Mucosa of descending colon (tissue), 3 donors: ENCODE data around the gene ZBTB20. TPM values are rescaled to one million over a fixed set of nuclear protein-coding genes. Genes with fewer than 3 reads are reported as not detected.

Experiments used
- ATAC-seq: fragments of 200-7000 bp; cut with Tn5 transposase; one replicate; pipeline ENCODE4 v1.9.1; 2020; ENCODE audit warnings: mild to moderate bottlenecking, moderate library complexity
- DNase-seq, 3 donors: peaks; one replicate each; pipeline ENCODE4 v3.0.0-alpha.2; 2020
- H3K36me3 ChIP-seq: fragments of 200-600 bp; one replicate; pipeline ENCODE4 v1.8.0; 2021; ENCODE audit warnings: low read depth, mild to moderate bottlenecking
- H3K4me1 ChIP-seq: fragments of 200-600 bp; one replicate; pipeline ENCODE4 v1.8.0; 2021; ENCODE audit warnings: low read depth, mild to moderate bottlenecking
- H3K4me3 ChIP-seq: fragments of 200-600 bp; one replicate; pipeline ENCODE4 v1.8.0; 2021; ENCODE audit warnings: mild to moderate bottlenecking
- H3K9me3 ChIP-seq: fragments of 200-600 bp; one replicate; pipeline ENCODE4 v1.8.0; 2021; ENCODE audit warnings: mild to moderate bottlenecking
- CTCF ChIP-seq: fragments of 200-600 bp; IDR thresholded peaks from one replicate; pipeline ENCODE4 v1.8.0; 2022; ENCODE audit warnings: antibody characterized with exemption, mild to moderate bottlenecking
- intact Hi-C, 2 donors: fragments of 100-400 bp; cut with DNase I in 1 of 2; cut with micrococcal nuclease in 1 of 2; formaldehyde crosslinking; loops; one replicate each; pipeline versions ENCODE4 v1.11.0 to v1.11.1; 2022; cut with DNase I, micrococcal nuclease
- total RNA-seq, 3 donors: library from RNA; stranded (reverse); fragmentation: NEBNext Ultra II Directional in 2 of 3; extraction: Animal tissue kit (Norgen Biotek cat#: 25700) in 2 of 3; gene quantifications; one replicate each; pipeline versions ENCODE4 v1.2.1 to v1.2.4, GENCODE V29; 2021 to 2023
- donor health status: DM: no; HTN: no; CAD: no; lungs with moderate emphysema.
- donor health status: DM: no; HTN: no; CAD: no.
- donor health status: DM: no; HTN: yes; CAD: no.

The ZBTB20 gene
- total RNA-seq, 3 donors from 2014 or later, result 30.6 to 85.6 (median 37.3) TPM

GRCh38 chr3:114418724-114419543, 728.2 kb downstream of the ZBTB20 start:
- DNase-seq, result peak in 1 of 3 donors; percentile 13
- no peaks in the 10 kb centered on the region for H3K36me3 ChIP-seq
- no peaks in the 10 kb centered on the region for H3K4me1 ChIP-seq
- peak; percentile 37 for TF ChIP-seq CTCF
- ATAC-seq, result peak; percentile 93
- no peak overlapping the region for H3K4me3 ChIP-seq
- intact Hi-C loops, result no loop called here
- no peaks in the 10 kb centered on the region for H3K9me3 ChIP-seq

- H3K4me3 ChIP-seq, result no peak overlapping the region
- H3K36me3 ChIP-seq, result no peaks in the 10 kb centered on the region
- no peak for DNase-seq
- ATAC-seq, result no peak
- no peaks in the 10 kb centered on the region for H3K9me3 ChIP-seq
- no peaks in the 10 kb centered on the region for H3K4me1 ChIP-seq
- intact Hi-C loops, result no loop called here
- TF ChIP-seq CTCF, result no peak
These were observed 729.0 kb downstream of the ZBTB20 start for GRCh38 chr3:114418107-114418506.

- ATAC-seq (no peak), DNase-seq (no peak)
- TF ChIP-seq CTCF, result no peak
- no peaks in the 10 kb centered on the region for H3K9me3 ChIP-seq
- no peak overlapping the region for H3K4me3 ChIP-seq
- intact Hi-C loops, result no loop called here
- no peaks in the 10 kb centered on the region for H3K36me3 ChIP-seq
- H3K4me1 ChIP-seq, result no peaks in the 10 kb centered on the region
These were observed 729.4 kb downstream of the ZBTB20 start for GRCh38 chr3:114417675-114418074.

- Histone ChIP-seq H3K36me3 (no peaks in the 10 kb centered on the region), H3K9me3 (no peaks in the 10 kb centered on the region), H3K4me3 (no peak overlapping the region), H3K4me1 (no peaks in the 10 kb centered on the region)
- ATAC-seq, result no peak
- no peak for DNase-seq
- no peak for TF ChIP-seq CTCF
- intact Hi-C loops, result no loop called here
These were observed 729.8 kb downstream of the ZBTB20 start for GRCh38 chr3:114417265-114417664.

GRCh38 chr3:114411811-114412803, 735.0 kb downstream of the ZBTB20 start:
- intact Hi-C loops, result no loop called here
- TF ChIP-seq CTCF, result no peak
- peak; percentile 36 for ATAC-seq

More at GRCh38 chr3:114411811-114412803, 735.0 kb downstream of the ZBTB20 start:
- Histone ChIP-seq H3K4me3 (no peak overlapping the region), H3K4me1 (no peaks in the 10 kb centered on the region), H3K36me3 (no peaks in the 10 kb centered on the region), H3K9me3 (no peaks in the 10 kb centered on the region)
- no peak for DNase-seq
